ENCODE results near the gene CNDP1. TPM values are rescaled to one million over a fixed set of nuclear protein-coding genes. Genes with fewer than 3 reads are reported as not detected.

The CNDP1 gene
- polyA plus RNA-seq, 1 donor (not counting 4 experiments of a cell fraction or from before 2014, with no cell fraction given) = not detected

DNA sequence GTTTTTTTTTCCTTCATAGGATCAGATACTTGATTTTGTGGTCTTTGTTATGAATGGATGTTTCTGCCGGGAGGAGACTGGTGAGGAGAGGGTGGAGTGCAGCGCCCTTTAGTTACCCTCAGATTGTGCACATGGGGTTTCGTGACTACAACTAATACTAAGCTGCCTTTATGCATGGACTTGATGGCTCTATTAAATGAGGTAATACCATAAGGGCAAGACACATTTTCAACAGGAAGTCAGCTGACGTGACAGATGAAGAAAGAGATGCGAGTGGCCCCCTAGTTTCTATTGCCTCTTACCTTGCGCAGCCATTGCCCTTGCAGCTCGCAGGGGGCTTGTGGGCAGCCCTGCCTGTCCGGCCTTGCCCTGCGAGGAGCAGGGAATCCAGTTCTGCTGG is 87.8 kb downstream of the CNDP1 start:
- Histone ChIP-seq H3K79me2 (ENCODE audit: control insufficient read depth, insufficient read depth, low read length) (peaks cover 34% of the 10 kb centered on the region), H3K4me2 (ENCODE audit: control insufficient read depth, extremely low read depth, insufficient read depth, low read depth, low read length) (no peak overlapping the region), H3K9me3 (ENCODE audit: control insufficient read depth, low read depth, low read length) (no peaks in the 10 kb centered on the region), H3K9me1 (ENCODE audit: control insufficient read depth, extremely low read depth, insufficient read depth, low read length) (peaks cover 3% of the 10 kb centered on the region), H3K27me3 (ENCODE audit: control insufficient read depth, extremely low read depth, insufficient read depth, low read length) (no peaks in the 10 kb centered on the region), H3K36me3 (ENCODE audit: control insufficient read depth in 2 of 2, extremely low read depth in 1 of 2, insufficient read depth in 2 of 2, low read length in 2 of 2) (no peaks in the 10 kb centered on the region), H3K27ac (ENCODE audit: control insufficient read depth, insufficient read depth, low read length) (no peak overlapping the region), H3K4me3 (ENCODE audit: control insufficient read depth in 2 of 3, extremely low read depth in 1 of 3, insufficient read depth in 2 of 3, low read depth in 1 of 3, low read length in 3 of 3) (no peak overlapping the region), H2AFZ (ENCODE audit: control insufficient read depth, low read length) (no peak overlapping the region), H3K9ac (ENCODE audit: control insufficient read depth, extremely low read depth, insufficient read depth, low read length) (no peak overlapping the region), H3K4me1 (ENCODE audit: control insufficient read depth, extremely low read depth, insufficient read depth, low read length) (no peaks in the 10 kb centered on the region), H4K20me1 (ENCODE audit: control insufficient read depth, extremely low read depth, insufficient read depth, low read length) (no peaks in the 10 kb centered on the region)
- DNase-seq (ENCODE audit: low read depth, low spot score) = no peak
- FAIRE-seq = no peak
- TF ChIP-seq EZH2 (IDR thresholded peaks at IDR 0.05; ENCODE audit: low read length) (no peak), CTCF (optimal IDR thresholded peaks at IDR 0.05 in 1 of 3, IDR thresholded peaks at IDR 0.05 in 1 of 3, conservative IDR thresholded peaks at IDR 0.05 in 1 of 3; ENCODE audit: extremely low read depth in 1 of 3, insufficient read depth in 2 of 3, low read length in 3 of 3) (no peak)
- dilution Hi-C loops (cut with MboI; ENCODE audit: extremely low pct_ligation_motif_present, low sequenced_read_pairs) = no loop called here

GRCh38 chr18:74623047-74623816 is 88.9 kb downstream of the CNDP1 start:
- H3K4me1 ChIP-seq (ENCODE audit: control insufficient read depth, extremely low read depth, insufficient read depth, low read length) = no peaks in the 10 kb centered on the region
- H3K4me2 ChIP-seq (ENCODE audit: control insufficient read depth, extremely low read depth, insufficient read depth, low read depth, low read length) = no peak overlapping the region
- H3K9me1 ChIP-seq (ENCODE audit: control insufficient read depth, extremely low read depth, insufficient read depth, low read length) = peaks cover 3% of the 10 kb centered on the region
- H3K4me3 ChIP-seq (ENCODE audit: control insufficient read depth in 2 of 3, extremely low read depth in 1 of 3, insufficient read depth in 2 of 3, low read depth in 1 of 3, low read length in 3 of 3) = no peak overlapping the region
- H3K27me3 ChIP-seq (ENCODE audit: control insufficient read depth, extremely low read depth, insufficient read depth, low read length) = no peaks in the 10 kb centered on the region
- no peaks in the 10 kb centered on the region for H3K9me3 ChIP-seq (ENCODE audit: control insufficient read depth, low read depth, low read length)
- dilution Hi-C loops (cut with MboI; ENCODE audit: extremely low pct_ligation_motif_present, low sequenced_read_pairs) = no loop called here
- H3K27ac ChIP-seq (ENCODE audit: control insufficient read depth, insufficient read depth, low read length) = no peak overlapping the region
- H3K36me3 ChIP-seq (ENCODE audit: control insufficient read depth in 2 of 2, extremely low read depth in 1 of 2, insufficient read depth in 2 of 2, low read length in 2 of 2) = no peaks in the 10 kb centered on the region
- DNase-seq (ENCODE audit: low read depth, low spot score) = no peak
- H2AFZ ChIP-seq (ENCODE audit: control insufficient read depth, low read length) = no peak overlapping the region
- TF ChIP-seq CTCF (optimal IDR thresholded peaks at IDR 0.05 in 1 of 3, IDR thresholded peaks at IDR 0.05 in 1 of 3, conservative IDR thresholded peaks at IDR 0.05 in 1 of 3; ENCODE audit: extremely low read depth in 1 of 3, insufficient read depth in 2 of 3, low read length in 3 of 3) (peak; percentile 27 to 38 (median 36)), EZH2 (IDR thresholded peaks at IDR 0.05; ENCODE audit: low read length) (no peak)
- H3K79me2 ChIP-seq (ENCODE audit: control insufficient read depth, insufficient read depth, low read length) = peaks cover 27% of the 10 kb centered on the region
- no peak for FAIRE-seq
- H4K20me1 ChIP-seq (ENCODE audit: control insufficient read depth, extremely low read depth, insufficient read depth, low read length) = no peaks in the 10 kb centered on the region
- no peak overlapping the region for H3K9ac ChIP-seq (ENCODE audit: control insufficient read depth, extremely low read depth, insufficient read depth, low read length)
